SU-DHL-6 (cell line): Measurements from ENCODE around the gene PPP1R2B.

Experiments
- H2AFZ ChIP-seq: fragments of 200-600 bp; sonication (generic); 2 replicates; pipeline ENCODE4 v1.6.1; 2014; ENCODE audit warnings: low read depth, mild to moderate bottlenecking, moderate library complexity, mixed read lengths, antibody characterized with exemption, low read length; ENCODE audit not compliant: severe bottlenecking
- H3F3A ChIP-seq: fragments of 200-600 bp; shearing (Covaris generic); 2 replicates; pipeline ENCODE4 v1.6.0; 2016; ENCODE audit warnings: antibody characterized with exemption, mild to moderate bottlenecking; ENCODE audit not compliant: insufficient read depth
- H3K27ac ChIP-seq: fragments of 200-600 bp; sonication (generic); 2 replicates; pipeline ENCODE4 v1.5.1; 2016; ENCODE audit warnings: low read depth, mild to moderate bottlenecking, low read length, moderate library complexity, mixed read lengths
- H3K27me3 ChIP-seq: fragments of 200-600 bp; sonication (generic), shearing (Covaris generic); 2 replicates; pipeline ENCODE4 v1.6.0; 2014; ENCODE audit warnings: mild to moderate bottlenecking, low read length
- H3K36me3 ChIP-seq: fragments of 200-600 bp; sonication (generic); 2 replicates; pipeline ENCODE4 v1.6.1; 2014; ENCODE audit warnings: mild to moderate bottlenecking, low read length, mixed read lengths
- H3K4me2 ChIP-seq: fragments of 300-600, 200-600 bp; shearing (Covaris generic), sonication (generic); 2 replicates; pipeline ENCODE4 v1.6.0; 2014; ENCODE audit warnings: low read length, low read depth, mild to moderate bottlenecking; ENCODE audit not compliant: poor library complexity, severe bottlenecking
- H3K4me3 ChIP-seq: fragments of 200-600 bp; sonication (generic); 2 replicates; pipeline ENCODE4 v1.5.1; 2014; ENCODE audit warnings: antibody characterized with exemption, low read length, mild to moderate bottlenecking, mixed read lengths; ENCODE audit not compliant: insufficient read depth, poor library complexity, severe bottlenecking
- H3K79me2 ChIP-seq: fragments of 200-600 bp; sonication (generic); 2 replicates; pipeline ENCODE4 v1.6.1; 2014; ENCODE audit warnings: mild to moderate bottlenecking, low read length, moderate library complexity; ENCODE audit not compliant: insufficient read depth
- H3K9ac ChIP-seq: fragments of 200-600 bp; sonication (generic); 2 replicates; pipeline ENCODE4 v1.7.0; 2014; ENCODE audit warnings: mild to moderate bottlenecking, low read length
- H3K9me2 ChIP-seq: fragments of 200-600 bp; sonication (generic); replicated peaks from 2 replicates; pipeline ENCODE4 v1.6.1; 2014; ENCODE audit warnings: low read length; ENCODE audit not compliant: insufficient read depth
- H3K9me3 ChIP-seq: fragments of 200-600 bp; sonication (generic); 2 replicates; pipeline ENCODE4 v1.6.1; 2014; ENCODE audit warnings: low read length, mixed read lengths; ENCODE audit not compliant: insufficient read depth
- H4K20me1 ChIP-seq: fragments of 200-600 bp; sonication (generic); 2 replicates; pipeline ENCODE4 v1.6.1; 2014; ENCODE audit warnings: low read depth, mild to moderate bottlenecking, antibody characterized with exemption, low read length, moderate library complexity, mixed read lengths
- CTCF ChIP-seq: fragments of 200-600 bp; sonication (generic); IDR thresholded peaks from one replicate; pipeline ENCODE4 v1.5.1; 2017; ENCODE audit warnings: antibody characterized with exemption, mild to moderate bottlenecking, low read length, moderate library complexity; ENCODE audit not compliant: insufficient read depth, poor library complexity, severe bottlenecking
- EZH2phosphoT487 ChIP-seq: fragments of 200-600 bp; sonication (generic), shearing (Covaris generic); conservative IDR thresholded peaks from 2 replicates; pipeline ENCODE4 v1.6.1; 2018; ENCODE audit warnings: mild to moderate bottlenecking, antibody characterized with exemption, low read length, moderate library complexity, mixed read lengths

PPP1R2B gene

GRCh38 chr5:156888520-156888919, 38.4 kb downstream of the PPP1R2B start:
- H3K36me3 ChIP-seq, result no peaks in the 10 kb centered on the region
- peak overlapping the region; percentile 95 for H3K27ac ChIP-seq
- peaks cover 28% of the 10 kb centered on the region for H3F3A ChIP-seq
- no peak overlapping the region for H2AFZ ChIP-seq
- H3K4me2 ChIP-seq, result peak overlapping the region; percentile 50
- H4K20me1 ChIP-seq, result no peaks in the 10 kb centered on the region
- no peaks in the 10 kb centered on the region for H3K9me2 ChIP-seq
- H3K27me3 ChIP-seq, result no peaks in the 10 kb centered on the region
- H3K4me3 ChIP-seq, result no peak overlapping the region
- TF ChIP-seq EZH2phosphoT487, result no peak
- no peak for TF ChIP-seq CTCF
- H3K79me2 ChIP-seq, result peaks cover 9% of the 10 kb centered on the region; the same call in 1 of the 2 replicates
- H3K9ac ChIP-seq, result peak overlapping the region; percentile 44; the same call in 1 of the 2 replicates
- H3K9me3 ChIP-seq, result no peaks in the 10 kb centered on the region

GRCh38 chr5:156892223-156892622, 42.1 kb downstream of the PPP1R2B start:
- H3K4me3 ChIP-seq, result no peak overlapping the region
- H2AFZ ChIP-seq, result no peak overlapping the region
- no peaks in the 10 kb centered on the region for H4K20me1 ChIP-seq
- H3K4me2 ChIP-seq, result peak overlapping the region; percentile 49
- peak overlapping the region; percentile 47 for H3K9ac ChIP-seq
- peaks cover 20% of the 10 kb centered on the region for H3F3A ChIP-seq
- no peaks in the 10 kb centered on the region for H3K9me2 ChIP-seq
- H3K79me2 ChIP-seq, result no peaks in the 10 kb centered on the region
- peak overlapping the region; percentile 91 for H3K27ac ChIP-seq
- no peaks in the 10 kb centered on the region for H3K36me3 ChIP-seq
- H3K27me3 ChIP-seq, result no peaks in the 10 kb centered on the region
- H3K9me3 ChIP-seq, result no peaks in the 10 kb centered on the region
- TF ChIP-seq EZH2phosphoT487, result no peak
- no peak for TF ChIP-seq CTCF

- peak overlapping the region; percentile 47 for H3K9ac ChIP-seq
- peak overlapping the region; percentile 49 for H3K4me2 ChIP-seq
- H3K27me3 ChIP-seq, result no peaks in the 10 kb centered on the region
- TF ChIP-seq EZH2phosphoT487 (no peak), CTCF (no peak)
- no peak overlapping the region for H3K4me3 ChIP-seq
- peaks cover 20% of the 10 kb centered on the region for H3F3A ChIP-seq
- no peaks in the 10 kb centered on the region for H3K79me2 ChIP-seq
- H3K9me3 ChIP-seq, result no peaks in the 10 kb centered on the region
- H2AFZ ChIP-seq, result no peak overlapping the region
- H3K27ac ChIP-seq, result peak overlapping the region; percentile 91
- no peaks in the 10 kb centered on the region for H3K9me2 ChIP-seq
- no peaks in the 10 kb centered on the region for H3K36me3 ChIP-seq
- no peaks in the 10 kb centered on the region for H4K20me1 ChIP-seq
These were observed 42.8 kb downstream of the PPP1R2B start for GRCh38 chr5:156892864-156893263.
